ENCODE results near the gene SLC22A2.

The SLC22A2 gene

DNA sequence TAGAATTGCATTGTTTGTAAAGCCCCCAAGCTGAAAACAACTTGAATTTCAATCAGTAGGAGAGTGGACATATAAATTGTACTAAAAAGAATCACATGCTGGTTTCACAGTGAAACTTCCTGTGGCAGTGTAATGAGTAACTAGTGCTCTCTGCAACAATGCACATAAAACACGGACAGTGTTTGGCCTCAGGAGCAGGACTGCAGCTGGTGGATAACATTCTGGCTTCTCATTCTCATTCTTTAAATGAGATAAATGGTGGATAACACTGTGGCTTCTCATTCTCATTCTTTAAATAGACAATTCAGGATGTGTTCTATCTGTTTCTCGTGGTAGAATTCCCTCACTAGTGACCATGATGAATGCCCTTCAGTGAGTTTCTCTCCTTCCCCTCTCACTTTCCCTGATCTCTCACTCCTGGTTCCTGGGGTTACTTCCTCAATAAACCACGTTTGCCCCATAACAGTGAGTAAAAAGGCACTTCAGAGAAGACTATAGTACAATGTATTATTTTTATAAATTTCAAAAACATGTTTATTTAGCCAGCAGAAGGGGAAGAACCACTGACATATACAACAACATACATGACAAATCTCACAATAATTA, 59.9 kb downstream of the SLC22A2 start:
- no peak overlapping the region for H3K9ac ChIP-seq (ENCODE audit: low read length)
- no peak overlapping the region for H3K27ac ChIP-seq (ENCODE audit: low read depth, low read length)
- no peaks in the 10 kb centered on the region for H3K79me2 ChIP-seq (ENCODE audit: insufficient read depth, low read length)
- H3K27me3 ChIP-seq (ENCODE audit: low read length) = no peaks in the 10 kb centered on the region
- no peak overlapping the region for H2AFZ ChIP-seq (ENCODE audit: low read depth, low read length, severe bottlenecking)
- no peak overlapping the region for H3K4me2 ChIP-seq (ENCODE audit: low read depth, low read length, poor library complexity, severe bottlenecking)
- no peak for TF ChIP-seq EZH2phosphoT487 (conservative IDR thresholded peaks at IDR 0.05; ENCODE audit: low read length)
- TF ChIP-seq, protein P1, sequence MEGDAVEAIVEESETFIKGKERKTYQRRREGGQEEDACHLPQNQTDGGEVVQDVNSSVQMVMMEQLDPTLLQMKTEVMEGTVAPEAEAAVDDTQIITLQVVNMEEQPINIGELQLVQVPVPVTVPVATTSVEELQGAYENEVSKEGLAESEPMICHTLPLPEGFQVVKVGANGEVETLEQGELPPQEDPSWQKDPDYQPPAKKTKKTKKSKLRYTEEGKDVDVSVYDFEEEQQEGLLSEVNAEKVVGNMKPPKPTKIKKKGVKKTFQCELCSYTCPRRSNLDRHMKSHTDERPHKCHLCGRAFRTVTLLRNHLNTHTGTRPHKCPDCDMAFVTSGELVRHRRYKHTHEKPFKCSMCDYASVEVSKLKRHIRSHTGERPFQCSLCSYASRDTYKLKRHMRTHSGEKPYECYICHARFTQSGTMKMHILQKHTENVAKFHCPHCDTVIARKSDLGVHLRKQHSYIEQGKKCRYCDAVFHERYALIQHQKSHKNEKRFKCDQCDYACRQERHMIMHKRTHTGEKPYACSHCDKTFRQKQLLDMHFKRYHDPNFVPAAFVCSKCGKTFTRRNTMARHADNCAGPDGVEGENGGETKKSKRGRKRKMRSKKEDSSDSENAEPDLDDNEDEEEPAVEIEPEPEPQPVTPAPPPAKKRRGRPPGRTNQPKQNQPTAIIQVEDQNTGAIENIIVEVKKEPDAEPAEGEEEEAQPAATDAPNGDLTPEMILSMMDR (IDR thresholded peaks at IDR 0.05; ENCODE audit: insufficient read depth, low read length, poor library complexity, severe bottlenecking) = no peak
- no peaks in the 10 kb centered on the region for H3K9me3 ChIP-seq (ENCODE audit: insufficient read depth, low read length)
- no peak overlapping the region for H3K4me3 ChIP-seq (ENCODE audit: insufficient read depth, low read length, poor library complexity, severe bottlenecking)
- no peaks in the 10 kb centered on the region for H3K36me3 ChIP-seq (ENCODE audit: low read length)
- no peaks in the 10 kb centered on the region for H3K9me2 ChIP-seq (replicated peaks; ENCODE audit: insufficient read depth, low read length)
- no peaks in the 10 kb centered on the region for H4K20me1 ChIP-seq (ENCODE audit: low read depth, low read length)
- no peaks in the 10 kb centered on the region for H3F3A ChIP-seq (ENCODE audit: insufficient read depth)

DNA sequence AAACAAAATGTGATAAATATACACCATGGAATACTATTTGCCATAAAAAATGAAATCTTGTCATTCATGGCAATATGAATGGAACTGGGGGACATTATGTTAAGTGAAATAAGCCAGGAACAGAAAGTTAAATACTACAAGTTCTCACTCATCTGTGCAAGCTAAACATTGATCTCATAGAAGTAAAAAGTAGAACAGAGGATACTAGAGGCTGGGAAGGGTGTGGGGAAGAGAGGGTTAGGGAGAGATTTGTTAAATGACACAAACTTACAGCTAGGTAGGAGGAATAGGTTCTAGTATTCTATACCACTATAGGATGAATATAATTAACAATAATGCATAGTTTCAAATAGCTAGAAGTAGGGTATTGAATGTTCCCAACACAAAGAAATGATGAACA, 61.0 kb downstream of the SLC22A2 start:
- TF ChIP-seq, protein P1 (IDR thresholded peaks at IDR 0.05; ENCODE audit: insufficient read depth, low read length, poor library complexity, severe bottlenecking) = no peak
- TF ChIP-seq EZH2phosphoT487 (conservative IDR thresholded peaks at IDR 0.05; ENCODE audit: low read length) = no peak
- H3K79me2 ChIP-seq (ENCODE audit: insufficient read depth, low read length) = no peaks in the 10 kb centered on the region
- no peaks in the 10 kb centered on the region for H3F3A ChIP-seq (ENCODE audit: insufficient read depth)
- no peaks in the 10 kb centered on the region for H3K36me3 ChIP-seq (ENCODE audit: low read length)
- no peak overlapping the region for H3K9ac ChIP-seq (ENCODE audit: low read length)
- no peak overlapping the region for H3K27ac ChIP-seq (ENCODE audit: low read depth, low read length)
- H3K9me3 ChIP-seq (ENCODE audit: insufficient read depth, low read length) = no peaks in the 10 kb centered on the region
- no peaks in the 10 kb centered on the region for H3K27me3 ChIP-seq (ENCODE audit: low read length)
- no peaks in the 10 kb centered on the region for H4K20me1 ChIP-seq (ENCODE audit: low read depth, low read length)
- no peaks in the 10 kb centered on the region for H3K9me2 ChIP-seq (replicated peaks; ENCODE audit: insufficient read depth, low read length)
- H3K4me3 ChIP-seq (ENCODE audit: insufficient read depth, low read length, poor library complexity, severe bottlenecking) = no peak overlapping the region
- no peak overlapping the region for H3K4me2 ChIP-seq (ENCODE audit: low read depth, low read length, poor library complexity, severe bottlenecking)
- H2AFZ ChIP-seq (ENCODE audit: low read depth, low read length, severe bottlenecking) = no peak overlapping the region

- Histone ChIP-seq H3K79me2 (ENCODE audit: insufficient read depth, low read length) (no peaks in the 10 kb centered on the region), H4K20me1 (ENCODE audit: low read depth, low read length) (no peaks in the 10 kb centered on the region), H3K4me2 (ENCODE audit: low read depth, low read length, poor library complexity, severe bottlenecking) (no peak overlapping the region), H2AFZ (ENCODE audit: low read depth, low read length, severe bottlenecking) (no peak overlapping the region), H3K4me3 (ENCODE audit: insufficient read depth, low read length, poor library complexity, severe bottlenecking) (no peak overlapping the region), H3K9me3 (ENCODE audit: insufficient read depth, low read length) (no peaks in the 10 kb centered on the region), H3K27ac (ENCODE audit: low read depth, low read length) (no peak overlapping the region), H3F3A (ENCODE audit: insufficient read depth) (no peaks in the 10 kb centered on the region), H3K27me3 (ENCODE audit: low read length) (no peaks in the 10 kb centered on the region), H3K9ac (ENCODE audit: low read length) (no peak overlapping the region), H3K9me2 (replicated peaks; ENCODE audit: insufficient read depth, low read length) (no peaks in the 10 kb centered on the region), H3K36me3 (ENCODE audit: low read length) (no peaks in the 10 kb centered on the region)
- no peak for TF ChIP-seq EZH2phosphoT487 (conservative IDR thresholded peaks at IDR 0.05; ENCODE audit: low read length)
- TF ChIP-seq, protein P1 (IDR thresholded peaks at IDR 0.05; ENCODE audit: insufficient read depth, low read length, poor library complexity, severe bottlenecking) = no peak
Measured at GRCh38 chr6:160194808-160195207, 63.8 kb downstream of the SLC22A2 start.

Data from SU-DHL-6 (cell line).